ENCODE results near the gene PABPC1L2B. TPM values are rescaled to one million over a fixed set of nuclear protein-coding genes. Genes with fewer than 3 reads are reported as not detected.

The PABPC1L2B gene
- not detected in 2 replicates for total RNA-seq

DNA sequence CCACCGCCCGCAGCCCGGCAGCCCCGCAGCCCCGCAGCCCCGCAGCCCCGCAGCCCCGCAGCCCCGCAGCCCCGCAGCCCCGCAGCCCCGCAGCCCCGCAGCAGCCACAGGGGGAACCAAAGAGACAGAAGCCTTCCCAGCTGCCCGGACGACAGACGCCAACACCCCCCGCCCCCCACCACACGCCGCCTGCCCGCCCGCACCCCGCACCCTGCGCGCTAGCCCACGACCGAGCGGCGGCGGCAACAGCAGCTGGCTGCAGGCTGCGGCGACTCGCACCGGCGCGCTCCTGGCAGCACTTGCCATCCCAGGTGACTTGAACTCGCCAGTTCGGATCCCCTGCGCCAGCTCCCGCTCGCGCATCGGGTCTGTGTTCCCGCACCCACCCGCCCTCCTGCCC, at the start of gene PABPC1L2B:
Gene PABPC1L2B, plus strand, starts transcription at position 207 of the 400 bp plus-strand sequence. CDS start 704 bp downstream, outside the sequence.

Other genes starting within 250 kb of the PABPC1L2B start
- gene DMRTC1B, start 226.0 kb upstream of the PABPC1L2B start, total RNA-seq, result not detected in 2 replicates
- not detected in 2 replicates for gene FAM236B, start 220.3 kb upstream of the PABPC1L2B start, total RNA-seq
- not detected in 2 replicates for gene FAM236D, start 194.7 kb upstream of the PABPC1L2B start, total RNA-seq
- not detected in 2 replicates for gene FAM236C, start 90.3 kb upstream of the PABPC1L2B start, total RNA-seq
- gene FAM236A, start 64.7 kb upstream of the PABPC1L2B start, total RNA-seq, result not detected in 2 replicates
- not detected in 2 replicates for gene DMRTC1, start 59.1 kb upstream of the PABPC1L2B start, total RNA-seq
- not detected in 2 replicates for gene PABPC1L2A, start 76.6 kb downstream of the PABPC1L2B start, total RNA-seq
- 1.2 and 2.2 TPM in 2 replicates for gene NAP1L2, start 211.9 kb downstream of the PABPC1L2B start, total RNA-seq

Data from aortic smooth muscle cell (primary cell).